ENCODE data around the gene ADD1. TPM values are rescaled to one million over a fixed set of nuclear protein-coding genes. Genes with fewer than 3 reads are reported as not detected.

Gene ADD1
- total and polyA plus RNA-seq, 2 donors from 2014 or later: 232 to 313 TPM

- no peaks in the 10 kb centered on the region for H3K27me3 ChIP-seq (ENCODE audit: control insufficient read depth, insufficient read depth, low read length)
- no peaks in the 10 kb centered on the region for H3K9me3 ChIP-seq (ENCODE audit: control insufficient read depth in 2 of 3, insufficient read depth in 1 of 3, low read length in 3 of 3)
- no peak for TF ChIP-seq CTCF (IDR thresholded peaks at IDR 0.05; ENCODE audit: borderline replicate concordance, extremely low read depth, insufficient read depth)
- no peak overlapping the region for H3K4me3 ChIP-seq (ENCODE audit: low read length in 3 of 3)
- no peak overlapping the region for H3K9ac ChIP-seq (ENCODE audit: low read length in 3 of 3)
- FAIRE-seq (no peak), DNase-seq (no peak)
- no peak overlapping the region for H3K27ac ChIP-seq (ENCODE audit: low read depth in 2 of 2, low read length in 2 of 2)
- intact Hi-C loops (cut with DNase I): no loop called here
- peaks cover 0 to 19% (median 7%) of the 10 kb centered on the region in 3 donors for H3K4me1 ChIP-seq (ENCODE audit: control insufficient read depth in 2 of 3, insufficient read depth in 2 of 3, low read depth in 1 of 3, low read length in 3 of 3)
- no peaks in the 10 kb centered on the region for H3K36me3 ChIP-seq (ENCODE audit: control insufficient read depth in 2 of 3, insufficient read depth in 3 of 3, low read length in 3 of 3)
These were observed 121.6 kb downstream of the ADD1 start for GRCh38 chr4:2965262-2965661.

- DNase-seq: peak in 2 of 5 donors; percentile 26 to 35
- no peak overlapping the region for H3K27ac ChIP-seq (ENCODE audit: low read depth in 2 of 2, low read length in 2 of 2)
- no peaks in the 10 kb centered on the region for H3K36me3 ChIP-seq (ENCODE audit: control insufficient read depth in 2 of 3, insufficient read depth in 3 of 3, low read length in 3 of 3)
- no peak overlapping the region for H3K9ac ChIP-seq (ENCODE audit: low read length in 3 of 3)
- no peaks in the 10 kb centered on the region for H3K27me3 ChIP-seq (ENCODE audit: control insufficient read depth, insufficient read depth, low read length)
- no peak overlapping the region for H3K4me3 ChIP-seq (ENCODE audit: low read length in 3 of 3)
- H3K4me1 ChIP-seq (ENCODE audit: control insufficient read depth in 2 of 3, insufficient read depth in 2 of 3, low read depth in 1 of 3, low read length in 3 of 3): peaks cover 0 to 5% (median 4%) of the 10 kb centered on the region in 3 donors
- no peaks in the 10 kb centered on the region for H3K9me3 ChIP-seq (ENCODE audit: control insufficient read depth in 2 of 3, insufficient read depth in 1 of 3, low read length in 3 of 3)
- TF ChIP-seq CTCF (IDR thresholded peaks at IDR 0.05; ENCODE audit: borderline replicate concordance, extremely low read depth, insufficient read depth): no peak
- intact Hi-C loops (cut with DNase I): no loop called here
- FAIRE-seq: no peak
These were observed 124.7 kb downstream of the ADD1 start for GRCh38 chr4:2968381-2968780.

- Histone ChIP-seq H3K4me3 (ENCODE audit: low read length in 3 of 3) (no peak overlapping the region), H3K9me3 (ENCODE audit: control insufficient read depth in 2 of 3, insufficient read depth in 1 of 3, low read length in 3 of 3) (no peaks in the 10 kb centered on the region), H3K36me3 (ENCODE audit: control insufficient read depth in 2 of 3, insufficient read depth in 3 of 3, low read length in 3 of 3) (no peaks in the 10 kb centered on the region), H3K9ac (ENCODE audit: low read length in 3 of 3) (no peak overlapping the region), H3K27me3 (ENCODE audit: control insufficient read depth, insufficient read depth, low read length) (no peaks in the 10 kb centered on the region), H3K4me1 (ENCODE audit: control insufficient read depth in 2 of 3, insufficient read depth in 2 of 3, low read depth in 1 of 3, low read length in 3 of 3) (no peaks in the 10 kb centered on the region), H3K27ac (ENCODE audit: low read depth in 2 of 2, low read length in 2 of 2) (no peak overlapping the region)
- no peak for DNase-seq
- no peak for TF ChIP-seq CTCF (IDR thresholded peaks at IDR 0.05; ENCODE audit: borderline replicate concordance, extremely low read depth, insufficient read depth)
- intact Hi-C loops (cut with DNase I): no loop called here
- FAIRE-seq: no peak
These were observed 127.6 kb downstream of the ADD1 start for GRCh38 chr4:2971275-2971674.
